Stimulated activated CD8-positive, alpha-beta memory T cell treated with anti-CD3 and anti-CD28 coated beads, Interleukin-4, amount 100 ng/mL, for 48 hours (primary cell): Measurements from ENCODE around the gene KCNIP2.
A peak's percentile ranks its signal among the peaks of the same experiment; 100 is the strongest.

Experiments
- DNase-seq: peaks from one replicate; pipeline ENCODE4 v3.0.0-alpha.2; 2020

Gene KCNIP2

GRCh38 chr10:101843032-101844021 lies at the start of gene KCNIP2:
Gene KCNIP2, minus strand, starts transcription at chr10:101843800. Its CDS starts 232 bp downstream, at chr10:101843568.
- DNase-seq = peak; percentile 59

- no peak for DNase-seq
Measured at GRCh38 chr10:101892782-101893391, 49.3 kb upstream of the KCNIP2 start.

- peak; percentile 85 for DNase-seq
Measured at GRCh38 chr10:101889256-101890210, 45.9 kb upstream of the KCNIP2 start.

GRCh38 chr10:101888251-101888949 lies 44.8 kb upstream of the KCNIP2 start:
- no peak for DNase-seq

GRCh38 chr10:101887775-101888174 lies 44.2 kb upstream of the KCNIP2 start:
- no peak for DNase-seq

GRCh38 chr10:101886521-101887312 lies 43.1 kb upstream of the KCNIP2 start:
- no peak for DNase-seq

- no peak for DNase-seq
Measured at GRCh38 chr10:101881036-101881774, 37.6 kb upstream of the KCNIP2 start.

- DNase-seq = no peak
Measured at GRCh38 chr10:101880232-101880573, 36.6 kb upstream of the KCNIP2 start.

- DNase-seq = no peak
Measured at GRCh38 chr10:101879456-101880231, 36.0 kb upstream of the KCNIP2 start.

- no peak for DNase-seq
Measured at GRCh38 chr10:101878869-101879268, 35.3 kb upstream of the KCNIP2 start.

- DNase-seq = no peak
Measured at GRCh38 chr10:101875068-101875688, 31.6 kb upstream of the KCNIP2 start.

GRCh38 chr10:101874252-101874651 lies 30.7 kb upstream of the KCNIP2 start:
- DNase-seq = no peak

GRCh38 chr10:101867931-101868330 lies 24.3 kb upstream of the KCNIP2 start:
- no peak for DNase-seq

GRCh38 chr10:101859530-101859929 lies 15.9 kb upstream of the KCNIP2 start:
- no peak for DNase-seq

GRCh38 chr10:101858723-101859500 lies 15.3 kb upstream of the KCNIP2 start:
- no peak for DNase-seq

GRCh38 chr10:101857802-101858476 lies 14.3 kb upstream of the KCNIP2 start:
- no peak for DNase-seq

GRCh38 chr10:101856626-101857025 lies 13.0 kb upstream of the KCNIP2 start:
- no peak for DNase-seq
